HG02610 (cell line): ENCODE data around the gene PGM1.
A peak's percentile ranks its signal among the peaks of the same experiment; 100 is the strongest.
"Not testable (repeated sequence)": the region's sequence is repeated elsewhere in the genome, so short reads cannot be mapped to it uniquely, and the experiment has no call there.

ENCODE experiments used
- ATAC-seq: cut with Tn5 transposase; IDR thresholded peaks from one replicate; pipeline ENCODE4 v1.9.1; 2021; ENCODE audit warnings: mild to moderate bottlenecking, moderate library complexity; ENCODE audit not compliant: unreplicated experiment

PGM1 gene

DNA sequence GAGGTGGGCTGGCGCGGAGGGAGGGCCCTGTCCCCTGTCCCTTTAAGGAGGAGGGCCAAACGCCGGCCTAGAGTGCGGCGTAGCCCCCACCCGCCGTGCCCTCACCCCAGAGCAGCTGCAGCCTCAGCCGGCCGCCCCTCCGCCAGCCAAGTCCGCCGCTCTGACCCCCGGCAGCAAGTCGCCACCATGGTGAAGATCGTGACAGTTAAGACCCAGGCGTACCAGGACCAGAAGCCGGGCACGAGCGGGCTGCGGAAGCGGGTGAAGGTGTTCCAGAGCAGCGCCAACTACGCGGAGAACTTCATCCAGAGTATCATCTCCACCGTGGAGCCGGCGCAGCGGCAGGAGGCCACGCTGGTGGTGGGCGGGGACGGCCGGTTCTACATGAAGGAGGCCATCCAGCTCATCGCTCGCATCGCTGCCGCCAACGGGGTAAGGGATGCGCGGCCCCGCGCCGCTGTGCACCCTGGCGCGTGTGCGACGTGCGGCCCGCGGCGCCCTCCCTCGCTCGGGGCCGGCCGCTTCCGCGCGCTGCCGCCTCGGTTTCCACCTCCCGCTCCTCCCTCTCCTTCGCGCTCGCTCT, at the start of gene PGM1:
Gene PGM1, plus strand, starts transcription at position 109 of the 583 bp plus-strand sequence. Its CDS starts 78 bp downstream, at position 187.
- ATAC-seq, result peak; percentile 74

DNA sequence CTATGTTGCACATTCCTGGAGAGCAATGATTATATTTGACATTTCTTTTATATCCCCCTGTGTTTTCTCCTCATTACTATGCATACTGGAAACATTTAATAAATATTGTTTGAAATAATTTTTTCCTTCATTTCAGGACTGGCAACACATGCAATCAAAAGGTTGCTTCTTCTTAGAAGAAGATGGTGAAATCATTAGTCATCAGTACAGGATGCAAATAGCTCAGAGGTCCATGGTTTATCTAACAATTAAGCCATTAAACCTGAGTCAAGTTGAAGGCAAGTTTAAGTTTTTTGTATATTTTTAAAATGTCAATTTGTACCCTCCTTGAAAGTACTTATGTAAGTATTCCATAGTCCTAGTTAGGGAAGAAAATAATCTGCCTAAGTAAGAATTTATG, 47.4 kb upstream of the PGM1 start:
- no peak for ATAC-seq

DNA sequence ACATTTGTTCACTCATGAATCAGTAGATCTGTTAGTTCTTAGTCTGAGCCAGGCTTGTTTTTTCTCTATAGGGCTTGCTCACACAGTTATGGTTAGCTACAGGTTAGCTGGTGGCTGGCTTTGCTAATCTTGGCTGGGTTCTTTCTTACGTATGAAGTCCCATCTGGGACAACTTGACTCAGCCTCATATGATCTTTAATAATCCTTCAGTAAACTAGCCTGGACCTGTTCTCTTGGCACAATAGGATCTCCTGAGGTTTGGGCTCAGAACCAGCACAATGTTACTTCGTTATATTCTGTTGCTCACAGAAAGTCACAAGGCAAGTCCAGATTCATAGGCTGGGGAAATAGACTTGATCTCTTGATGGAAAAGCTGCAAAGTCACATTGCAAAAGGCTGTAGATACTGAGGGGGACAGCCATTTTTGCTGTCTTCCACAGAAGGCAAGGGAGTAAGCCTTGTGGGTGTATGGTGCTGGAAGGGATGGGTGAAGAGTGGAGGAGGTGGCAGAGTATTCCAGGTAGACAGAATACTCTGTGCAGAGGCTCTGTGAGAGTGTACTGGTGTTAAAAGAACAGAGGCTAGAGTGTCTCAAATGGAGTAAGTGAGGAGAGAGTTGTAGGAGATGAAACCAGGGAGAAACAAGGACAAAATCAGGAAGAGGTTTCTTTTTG, 45.5 kb upstream of the PGM1 start:
- no peak for ATAC-seq

DNA sequence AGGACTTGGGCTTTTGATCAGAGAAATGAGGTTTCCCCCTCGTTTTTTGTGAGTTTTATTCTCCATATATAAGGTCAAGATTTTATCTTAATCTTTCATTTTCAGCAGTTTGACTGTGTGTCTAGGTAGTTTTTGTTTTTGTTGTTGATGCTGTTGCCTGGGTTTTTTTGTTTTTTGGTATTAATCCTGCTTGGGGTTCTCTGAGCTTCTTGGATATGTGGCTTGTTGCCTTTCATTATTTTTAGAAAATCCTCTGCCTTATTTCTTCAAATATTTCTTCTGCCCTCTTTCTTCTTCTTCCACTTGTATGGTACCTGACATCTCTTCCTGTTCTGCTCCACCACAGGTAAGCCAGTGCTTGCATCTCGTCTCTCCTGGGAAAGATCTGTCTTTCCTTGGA, 44.9 kb upstream of the PGM1 start:
- ATAC-seq, result no peak

DNA sequence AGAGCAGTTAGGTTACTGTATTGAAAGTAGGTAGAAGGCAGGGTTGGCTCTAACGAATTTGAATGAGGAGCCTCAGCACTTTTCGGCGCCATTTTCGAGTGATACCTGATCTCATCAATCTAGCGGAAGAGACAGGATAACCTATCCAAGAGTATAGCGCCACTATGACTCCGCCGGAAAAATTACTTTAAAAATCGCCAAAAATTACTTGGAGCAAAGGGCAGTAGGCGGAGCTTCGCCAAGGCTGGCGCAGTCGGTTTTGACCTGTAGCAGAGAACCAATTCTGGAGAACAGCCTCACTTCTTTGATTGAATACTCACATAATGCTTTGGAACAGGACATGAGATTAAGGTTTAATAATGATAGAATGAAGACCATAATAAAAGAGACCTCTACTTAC, 44.3 kb upstream of the PGM1 start:
- ATAC-seq, result no peak

DNA sequence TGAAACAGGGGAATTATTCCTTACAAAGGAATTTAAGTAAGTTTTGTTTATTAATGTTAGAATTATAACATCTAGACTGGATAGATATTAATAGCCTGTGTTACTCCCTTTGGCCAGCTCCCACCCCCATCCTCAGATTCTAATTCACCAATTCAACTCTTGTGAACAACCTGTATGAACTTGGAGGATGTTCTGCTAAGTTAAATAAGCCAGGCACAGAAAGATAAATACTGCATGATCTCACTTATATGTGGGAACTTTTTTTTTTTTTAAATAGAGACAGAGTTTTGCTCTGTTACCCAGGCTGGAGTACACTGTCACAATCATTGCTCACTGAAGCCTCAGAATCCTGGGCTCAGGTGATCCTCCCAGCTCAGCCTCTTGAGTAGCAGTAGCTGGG, 37.7 kb upstream of the PGM1 start:
- no peak for ATAC-seq

DNA sequence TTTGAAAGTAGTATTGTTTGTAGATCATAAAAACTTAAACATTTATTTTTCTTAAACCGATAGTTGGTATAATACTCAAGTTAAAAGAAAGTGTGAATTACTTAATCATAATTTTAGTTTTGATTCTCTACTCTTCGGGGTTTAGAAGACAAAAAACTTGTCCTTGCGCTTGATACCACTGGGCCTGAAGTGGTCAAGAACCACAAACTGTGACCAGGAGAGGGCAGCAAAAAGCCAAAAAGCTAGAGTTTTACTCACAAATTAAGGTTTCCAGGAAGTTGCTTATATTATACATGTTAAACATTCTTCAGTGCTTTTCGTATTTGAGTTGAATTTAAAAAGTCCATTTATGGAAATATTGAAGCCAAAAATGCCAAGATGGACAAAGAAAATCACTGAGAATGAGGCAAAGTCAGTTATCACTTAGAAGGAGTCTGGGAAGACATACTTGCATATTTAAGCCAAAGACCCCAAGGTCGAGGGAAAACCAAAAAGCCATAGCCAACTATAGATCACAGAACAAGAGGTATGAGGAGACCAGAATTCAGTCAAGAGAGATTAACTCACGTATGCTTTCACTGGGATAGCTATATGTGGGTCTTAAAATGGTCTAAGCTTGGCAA, 35.7 kb upstream of the PGM1 start:
- no peak for ATAC-seq

DNA sequence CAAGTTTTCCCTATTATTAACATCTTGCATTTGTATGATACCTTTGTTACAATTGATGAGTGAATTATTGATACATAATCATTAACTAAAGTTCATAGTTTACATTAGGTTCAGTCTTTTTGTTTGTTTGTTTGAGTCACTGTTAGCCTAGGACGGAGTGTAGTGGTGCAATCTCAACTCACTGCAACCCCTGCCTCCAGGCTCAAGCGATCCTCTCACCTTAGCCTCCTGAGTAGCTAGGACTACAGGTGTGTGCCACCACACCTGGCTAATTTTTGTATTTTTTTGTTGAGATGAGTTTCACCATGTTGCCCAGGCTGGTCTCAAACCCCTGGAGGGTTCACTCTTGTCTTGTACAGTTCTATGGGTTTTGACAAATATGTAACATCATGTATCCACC, 33.9 kb upstream of the PGM1 start:
- ATAC-seq, result no peak

DNA sequence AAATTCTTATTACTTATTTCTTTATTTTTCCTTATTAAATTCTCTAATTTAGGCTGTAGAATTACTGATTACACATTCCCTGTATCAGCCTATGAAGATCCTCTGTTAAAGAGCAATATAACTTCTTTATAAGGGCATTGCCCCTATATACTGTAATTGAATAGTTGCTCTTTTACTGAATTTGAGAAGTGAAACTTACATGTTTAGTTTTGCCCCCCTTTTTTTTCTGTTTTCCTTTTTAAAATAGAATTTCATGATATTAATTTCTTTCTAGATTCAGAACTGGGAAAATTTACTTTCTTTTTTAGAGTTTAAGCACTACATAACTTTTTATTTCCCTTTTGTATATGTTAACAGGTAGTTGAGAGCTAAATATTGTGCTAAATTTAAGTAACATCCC, 29.5 kb upstream of the PGM1 start:
- ATAC-seq, result no peak

DNA sequence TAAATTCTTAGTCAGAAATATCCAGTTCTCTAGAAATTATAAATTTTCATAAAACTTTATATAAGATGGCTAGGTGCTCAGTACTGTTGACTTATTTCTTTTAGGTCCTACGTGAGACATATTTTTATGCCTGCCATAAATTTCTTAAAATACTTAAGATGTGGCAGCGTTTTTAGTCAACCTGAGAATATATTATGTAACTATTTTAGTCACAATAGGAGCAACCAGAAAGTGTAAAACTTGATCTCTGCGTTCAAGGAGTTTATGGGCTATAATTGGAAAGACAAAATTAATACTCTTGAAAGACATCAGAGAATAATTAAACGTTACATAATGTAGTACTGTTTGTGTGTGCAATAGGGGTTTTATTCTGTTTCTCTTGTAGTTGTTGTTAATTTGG, 24.1 kb upstream of the PGM1 start:
- no peak for ATAC-seq

DNA sequence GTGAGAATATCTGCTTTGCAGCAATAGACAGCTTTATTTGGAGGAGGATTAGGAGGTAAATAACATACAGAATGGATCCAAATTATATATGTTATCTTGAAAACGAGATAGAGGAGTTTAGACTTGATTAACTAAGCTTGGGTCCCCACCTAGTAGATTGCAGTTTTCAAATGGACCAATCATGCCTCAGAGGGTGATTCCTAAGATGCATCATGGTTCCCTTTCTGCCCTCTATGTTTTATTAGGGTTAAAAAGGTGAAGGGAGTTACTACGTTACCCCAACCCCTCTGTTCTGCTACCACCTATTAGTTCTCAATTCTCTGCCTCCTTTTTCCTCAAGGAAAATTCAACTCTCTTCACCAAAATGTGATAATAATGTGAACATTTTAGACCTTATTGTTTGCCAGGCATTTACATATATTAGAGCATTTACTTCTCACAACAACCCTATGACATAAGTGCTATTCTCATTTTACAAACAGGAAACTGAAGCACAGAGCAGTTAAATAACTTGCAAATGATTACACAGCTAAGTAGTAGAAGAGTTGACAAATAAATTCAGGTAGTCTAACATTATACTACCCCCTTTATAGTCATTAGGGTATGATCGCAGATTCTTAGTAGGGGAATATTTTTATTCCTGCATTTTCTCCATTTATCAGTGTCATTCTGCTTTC, 23.4 kb upstream of the PGM1 start:
- ATAC-seq, result no peak

DNA sequence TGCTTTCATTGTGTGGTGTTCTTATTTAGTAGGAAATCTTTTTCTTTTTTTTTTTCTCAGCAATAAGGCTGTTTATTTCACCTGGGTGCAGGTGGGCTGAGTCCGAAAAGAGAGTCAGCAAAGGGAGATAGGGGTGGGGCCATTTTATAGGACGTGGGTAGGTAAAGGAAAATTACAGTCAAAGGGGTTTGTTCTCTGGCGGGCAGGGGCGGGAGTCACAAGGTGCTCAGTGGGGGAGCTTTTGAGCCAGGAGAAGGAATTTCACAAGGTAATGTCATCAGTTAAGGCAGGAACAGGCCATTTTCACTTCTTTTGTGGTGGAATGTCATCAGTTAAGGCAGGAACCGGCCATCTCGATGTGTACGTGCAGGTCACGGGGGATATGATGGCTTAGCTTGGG, 20.5 kb upstream of the PGM1 start:
- not testable (repeated sequence) for ATAC-seq

DNA sequence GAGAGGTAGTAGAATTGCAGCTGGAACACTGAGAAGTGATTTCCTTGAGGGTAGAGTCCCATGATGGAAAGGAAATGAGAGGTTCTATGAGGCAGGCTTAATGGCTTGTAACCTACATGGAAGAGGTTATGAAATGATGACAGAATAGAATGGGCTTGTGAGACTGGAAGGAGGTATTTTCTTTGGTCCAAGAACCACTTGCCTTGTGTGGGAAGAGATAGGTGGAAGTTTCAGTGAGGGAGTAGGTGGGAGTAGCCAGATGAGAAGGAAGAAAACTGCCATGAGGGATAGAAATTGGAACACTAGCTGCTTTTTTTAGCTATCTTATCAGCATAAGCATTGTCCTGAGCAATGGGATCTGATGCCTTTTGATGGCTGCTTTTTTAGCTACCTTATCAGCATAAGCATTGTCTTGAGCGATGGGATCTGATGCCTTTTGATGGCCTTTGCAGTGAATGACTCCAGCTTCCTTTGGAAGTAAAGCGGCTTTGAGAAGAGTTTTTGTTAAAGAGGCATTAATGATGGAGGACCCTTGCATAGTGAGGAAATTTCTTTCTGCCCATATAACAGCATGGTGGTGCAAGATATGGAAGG, 18.9 kb upstream of the PGM1 start:
- not testable (repeated sequence) for ATAC-seq

DNA sequence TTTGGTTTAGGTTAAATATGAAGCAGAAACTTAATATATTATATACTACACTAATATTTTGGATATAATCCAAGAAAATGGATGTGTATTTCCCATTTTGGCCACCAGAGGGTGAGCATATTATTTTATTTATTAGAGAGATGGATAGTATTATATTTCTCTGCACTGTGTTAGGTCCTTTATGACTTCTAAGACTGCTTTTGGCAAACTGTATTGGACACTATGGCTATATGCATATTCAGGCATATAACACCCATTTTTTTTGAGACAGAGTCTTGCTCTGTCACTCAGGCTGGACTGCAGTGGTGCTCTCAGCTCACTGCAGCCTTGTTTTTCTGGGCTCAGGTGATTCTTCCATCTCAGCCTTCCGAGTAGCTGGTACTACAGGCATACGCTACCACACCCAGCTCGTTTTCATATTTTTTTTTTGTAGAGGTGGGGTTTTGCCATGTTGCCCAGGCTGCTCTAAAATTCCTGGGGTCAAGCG, 17.8 kb upstream of the PGM1 start:
- ATAC-seq, result no peak

DNA sequence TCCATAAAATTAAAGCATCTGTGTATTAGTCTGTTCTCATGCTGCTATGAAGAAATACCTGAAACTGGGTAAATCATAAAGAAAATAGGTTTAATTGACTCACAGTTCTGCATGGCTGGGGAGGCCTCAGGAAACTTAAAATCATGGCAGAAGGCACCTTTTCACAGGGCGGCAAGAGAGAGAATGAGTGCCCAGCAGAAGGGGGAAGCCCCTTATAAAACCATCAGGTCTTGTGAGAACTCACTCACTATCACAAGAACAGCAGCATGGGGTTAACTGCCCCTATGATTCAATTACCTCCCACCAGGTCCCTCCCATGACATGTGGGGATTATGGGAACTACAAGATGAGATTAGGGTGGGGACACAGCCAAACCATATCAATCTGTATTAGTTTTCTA, 6.9 kb upstream of the PGM1 start:
- ATAC-seq, result not testable (repeated sequence)

DNA sequence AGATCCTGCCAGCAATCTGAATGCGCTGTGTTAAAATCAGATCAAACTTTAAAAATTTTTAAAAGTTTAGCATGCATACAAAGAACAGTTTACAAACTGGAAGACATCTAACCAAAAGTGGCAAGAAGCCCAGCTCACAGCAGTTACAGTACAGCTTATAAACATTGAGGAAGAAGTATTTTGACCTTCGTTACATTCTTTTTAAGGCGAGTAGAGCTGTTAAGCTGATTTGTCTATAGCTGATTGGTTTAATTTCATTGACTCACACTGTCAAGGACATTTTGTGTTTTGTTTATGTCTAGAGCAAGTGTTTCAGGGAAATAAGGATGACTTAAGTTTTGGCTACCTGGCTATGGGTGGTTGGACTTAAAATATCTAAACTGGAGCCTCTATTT, 3.0 kb upstream of the PGM1 start:
- no peak for ATAC-seq

DNA sequence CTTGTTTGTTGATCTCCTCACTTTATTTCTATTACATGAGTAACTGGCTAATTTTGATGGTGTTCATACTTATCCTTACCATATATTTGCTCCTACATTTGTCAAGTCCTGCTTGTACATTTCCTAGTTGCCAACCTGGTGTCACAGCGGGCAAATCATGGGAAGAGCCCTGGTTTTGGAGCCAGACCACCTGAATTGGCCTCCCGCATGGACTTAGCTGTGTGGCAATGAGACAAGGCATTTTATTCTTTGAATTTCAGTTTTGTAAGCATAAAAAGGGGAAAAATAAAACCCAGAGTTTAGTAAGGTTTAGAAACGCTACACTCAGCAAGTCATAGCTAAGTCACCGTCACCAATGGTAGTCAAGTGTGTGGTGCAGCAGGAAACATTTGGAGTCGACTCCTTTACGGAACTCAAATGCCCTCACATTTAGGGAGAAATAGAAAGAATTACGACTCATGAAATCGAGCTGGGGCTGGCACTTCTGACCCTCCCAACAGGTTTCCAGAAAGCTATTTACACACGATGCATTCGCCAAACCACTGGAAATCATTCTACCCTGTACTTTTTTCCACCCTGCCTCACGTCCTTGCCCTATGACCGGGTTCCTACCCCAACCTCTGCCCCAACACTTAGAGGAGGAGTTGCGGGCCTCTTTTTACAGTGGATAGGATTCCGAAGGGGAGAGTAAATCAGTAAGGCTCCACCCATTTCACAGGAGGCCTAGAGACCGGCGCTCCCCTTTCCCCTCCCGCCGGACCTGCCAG, 492 bp upstream of the PGM1 start:
- no peak for ATAC-seq

DNA sequence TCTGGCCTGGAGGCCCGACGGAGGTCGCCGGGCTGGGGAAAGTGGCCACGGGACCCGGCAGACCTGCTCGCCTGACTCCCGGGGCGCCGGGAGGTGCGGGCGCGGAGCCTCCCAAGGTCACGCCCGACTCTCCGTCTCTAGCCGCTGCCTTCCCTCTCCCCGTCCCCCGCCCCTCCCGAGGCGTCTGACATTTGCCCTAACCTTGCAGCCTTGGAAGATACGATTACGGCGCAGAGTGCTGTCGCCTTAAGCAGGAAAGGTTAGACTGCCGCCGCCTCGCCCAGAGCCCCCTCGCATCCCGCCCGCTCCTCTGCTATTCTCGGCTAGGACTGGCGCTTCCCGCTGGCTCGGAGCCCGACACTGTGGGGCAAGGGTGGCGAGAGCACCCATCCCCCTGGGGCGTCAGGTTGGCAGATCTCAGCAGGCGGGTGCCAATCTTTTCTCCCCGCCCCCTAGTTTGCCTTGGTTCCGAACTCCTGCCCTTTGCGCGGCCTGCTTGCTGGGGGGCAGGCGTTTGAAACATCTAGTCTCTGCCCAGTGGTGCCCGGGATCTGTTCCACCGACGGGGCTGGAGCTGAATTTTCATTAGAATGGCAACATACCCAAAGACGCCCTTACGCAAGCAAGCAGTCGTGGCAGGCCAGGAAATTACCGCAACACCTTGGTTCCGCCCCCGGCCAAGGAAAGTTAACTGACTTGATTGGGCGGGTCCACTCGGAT, 835 bp downstream of the PGM1 start:
- ATAC-seq, result peak; percentile 42

DNA sequence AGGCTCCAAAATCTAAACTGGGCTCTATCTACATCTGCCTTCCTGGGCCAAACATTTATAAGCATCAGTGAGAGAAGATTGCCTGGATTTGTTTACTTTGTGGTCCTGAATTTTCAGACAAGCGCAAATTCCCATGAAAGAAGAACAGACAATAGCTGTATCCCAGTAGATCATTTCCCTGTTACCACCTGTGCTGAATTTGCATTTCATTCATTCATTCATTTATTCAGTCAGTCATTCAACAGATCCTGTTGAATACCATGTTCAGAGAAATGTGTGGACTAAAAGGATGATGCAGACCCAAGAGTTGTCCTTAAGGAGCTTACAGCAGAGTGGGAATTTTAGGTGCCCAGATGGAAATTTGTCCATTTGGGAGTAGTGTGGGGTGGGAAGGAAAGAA, 2.2 kb downstream of the PGM1 start:
- ATAC-seq, result no peak

DNA sequence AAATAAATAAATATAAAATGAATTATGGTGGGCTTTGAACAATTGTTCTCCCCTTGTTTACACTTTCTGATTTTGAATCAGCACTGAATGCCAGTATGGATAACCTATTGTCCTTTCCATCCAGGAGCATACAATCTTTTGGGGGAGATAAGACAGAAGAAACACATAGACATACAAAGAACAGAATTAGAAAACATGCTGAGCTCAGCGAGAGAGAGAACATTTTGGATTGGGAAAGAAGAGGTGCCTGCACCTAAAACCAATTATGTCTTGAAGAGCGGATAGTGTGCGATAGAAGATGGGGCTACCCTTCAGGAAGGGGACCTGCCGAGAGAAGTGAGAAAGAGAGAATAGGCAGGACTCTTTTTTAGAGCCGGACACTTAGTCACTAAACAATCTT, 6.6 kb downstream of the PGM1 start:
- ATAC-seq, result no peak
